Measurements from ENCODE around the gene NFATC4. TPM values are rescaled to one million over a fixed set of nuclear protein-coding genes. Genes with fewer than 3 reads are reported as not detected.

NFATC4 gene
- total and polyA plus RNA-seq, 12 donors, result 3.0 to 69.2 (median 9.9) TPM

DNA sequence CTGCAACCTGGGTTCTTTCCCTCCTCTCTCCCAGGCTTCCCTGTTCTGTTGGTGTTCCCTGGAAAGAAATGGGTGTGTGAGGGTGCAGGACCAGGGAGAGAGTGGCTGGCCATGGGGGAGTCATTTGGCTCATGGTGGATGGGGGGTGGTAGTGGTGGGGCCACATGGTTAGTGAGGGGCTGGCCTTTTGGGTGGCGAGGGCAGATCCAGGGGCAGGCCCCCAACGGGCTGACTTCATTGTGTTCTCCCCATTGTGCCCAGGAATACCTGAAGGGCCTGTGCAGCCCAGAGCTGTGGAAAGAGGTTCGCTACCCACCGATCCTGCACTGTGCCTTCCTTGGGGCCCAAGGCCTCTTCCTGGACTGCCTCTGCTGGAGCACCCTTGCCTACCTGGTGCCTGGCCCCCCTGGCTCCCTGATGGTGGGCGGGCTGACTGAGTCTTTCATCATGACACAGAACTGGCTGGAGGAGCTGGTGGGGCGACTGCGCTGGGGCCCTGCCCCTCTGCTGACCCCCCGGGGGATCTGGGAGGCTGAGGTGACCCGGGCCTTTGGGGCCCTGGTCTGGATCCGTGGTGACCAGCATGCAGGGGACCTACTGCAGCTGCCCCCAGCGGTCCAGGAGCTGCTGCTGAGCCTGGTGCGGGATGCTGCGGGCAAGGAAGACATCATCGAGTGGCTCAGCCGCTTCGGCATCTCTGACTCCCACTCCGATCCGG is 39.8 kb downstream of the NFATC4 start:
- Histone ChIP-seq H3K4me3 (no peak overlapping the region), H3K9me3 (no peaks in the 10 kb centered on the region), H3K27ac (no peak overlapping the region), H3K27me3 (no peaks in the 10 kb centered on the region), H3K4me1 (peaks cover 3 to 32% (median 19%) of the 10 kb centered on the region in 9 donors), H3K36me3 (peaks cover 0 to 67% (median 18%) of the 10 kb centered on the region in 9 donors)
- DNase-seq, result no peak
- WGBS, 2 donors, result 94 to 95% methylated on average over 18 of the region's 18 CpGs
- TF ChIP-seq, protein P1, sequence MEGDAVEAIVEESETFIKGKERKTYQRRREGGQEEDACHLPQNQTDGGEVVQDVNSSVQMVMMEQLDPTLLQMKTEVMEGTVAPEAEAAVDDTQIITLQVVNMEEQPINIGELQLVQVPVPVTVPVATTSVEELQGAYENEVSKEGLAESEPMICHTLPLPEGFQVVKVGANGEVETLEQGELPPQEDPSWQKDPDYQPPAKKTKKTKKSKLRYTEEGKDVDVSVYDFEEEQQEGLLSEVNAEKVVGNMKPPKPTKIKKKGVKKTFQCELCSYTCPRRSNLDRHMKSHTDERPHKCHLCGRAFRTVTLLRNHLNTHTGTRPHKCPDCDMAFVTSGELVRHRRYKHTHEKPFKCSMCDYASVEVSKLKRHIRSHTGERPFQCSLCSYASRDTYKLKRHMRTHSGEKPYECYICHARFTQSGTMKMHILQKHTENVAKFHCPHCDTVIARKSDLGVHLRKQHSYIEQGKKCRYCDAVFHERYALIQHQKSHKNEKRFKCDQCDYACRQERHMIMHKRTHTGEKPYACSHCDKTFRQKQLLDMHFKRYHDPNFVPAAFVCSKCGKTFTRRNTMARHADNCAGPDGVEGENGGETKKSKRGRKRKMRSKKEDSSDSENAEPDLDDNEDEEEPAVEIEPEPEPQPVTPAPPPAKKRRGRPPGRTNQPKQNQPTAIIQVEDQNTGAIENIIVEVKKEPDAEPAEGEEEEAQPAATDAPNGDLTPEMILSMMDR (IDR thresholded peaks at IDR 0.05), result no peak
- ATAC-seq, result no peak
- intact Hi-C loops (cut with DNase I), result no loop called here

DNA sequence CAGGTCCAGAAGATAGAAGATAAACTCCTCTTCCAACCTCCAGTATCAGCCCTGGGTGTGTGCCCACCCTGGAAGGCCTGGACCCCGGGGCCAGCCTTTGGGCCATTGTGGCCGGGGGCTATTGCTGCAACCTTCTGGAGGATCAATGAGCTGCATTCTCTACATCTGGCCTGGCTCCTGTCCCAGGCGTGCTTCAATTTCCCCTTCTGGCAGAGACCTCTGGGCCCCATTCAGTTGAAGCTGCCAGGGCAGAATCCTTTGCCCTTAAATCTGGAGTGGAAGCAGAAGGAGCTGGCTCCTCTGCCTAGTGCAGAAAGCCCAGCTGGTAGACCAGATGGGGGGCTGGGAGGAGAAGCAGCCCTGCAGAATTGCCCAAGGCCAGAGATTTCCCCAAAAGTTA is 40.8 kb downstream of the NFATC4 start:
- Histone ChIP-seq H3K9me3 (no peaks in the 10 kb centered on the region), H3K4me1 (peaks cover 3 to 22% (median 9%) of the 10 kb centered on the region in 9 donors), H3K27ac (no peak overlapping the region), H3K36me3 (peaks cover 0 to 77% (median 18%) of the 10 kb centered on the region in 9 donors), H3K4me3 (no peak overlapping the region), H3K27me3 (no peaks in the 10 kb centered on the region)
- 68 to 70% methylated on average over 3 of the region's 3 CpGs for WGBS, 2 donors
- ATAC-seq (no peak), DNase-seq (no peak)
- intact Hi-C loops (cut with DNase I), result no loop called here
- TF ChIP-seq, protein P1 (IDR thresholded peaks at IDR 0.05), result no peak

DNA sequence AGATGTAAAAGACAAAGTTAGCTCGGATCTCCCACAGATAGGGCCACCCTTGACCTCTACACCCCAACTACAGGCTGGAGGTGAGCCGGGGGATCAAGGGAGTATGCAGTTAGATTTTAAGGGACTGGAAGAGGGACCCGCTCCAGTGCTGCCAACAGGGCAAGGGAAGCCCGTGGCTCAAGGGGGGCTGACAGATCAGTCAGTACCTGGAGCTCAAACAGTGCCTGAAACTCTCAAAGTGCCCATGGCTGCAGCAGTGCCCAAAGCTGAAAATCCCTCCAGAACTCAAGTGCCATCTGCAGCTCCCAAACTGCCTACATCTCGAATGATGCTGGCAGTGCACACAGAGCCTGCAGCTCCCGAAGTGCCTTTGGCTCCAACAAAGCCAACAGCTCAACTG is 41.2 kb downstream of the NFATC4 start:
- ATAC-seq (no peak), DNase-seq (no peak)
- H3K9me3 ChIP-seq, result no peaks in the 10 kb centered on the region
- peaks cover 0 to 80% (median 18%) of the 10 kb centered on the region in 9 donors for H3K36me3 ChIP-seq
- TF ChIP-seq, protein P1 (IDR thresholded peaks at IDR 0.05), result no peak
- H3K27me3 ChIP-seq, result no peaks in the 10 kb centered on the region
- no peak overlapping the region for H3K27ac ChIP-seq
- WGBS, 2 donors, result 83 to 92% methylated on average over 6 of the region's 6 CpGs
- intact Hi-C loops (cut with DNase I), result no loop called here
- peaks cover 0 to 17% (median 5%) of the 10 kb centered on the region in 9 donors for H3K4me1 ChIP-seq
- H3K4me3 ChIP-seq, result no peak overlapping the region

DNA sequence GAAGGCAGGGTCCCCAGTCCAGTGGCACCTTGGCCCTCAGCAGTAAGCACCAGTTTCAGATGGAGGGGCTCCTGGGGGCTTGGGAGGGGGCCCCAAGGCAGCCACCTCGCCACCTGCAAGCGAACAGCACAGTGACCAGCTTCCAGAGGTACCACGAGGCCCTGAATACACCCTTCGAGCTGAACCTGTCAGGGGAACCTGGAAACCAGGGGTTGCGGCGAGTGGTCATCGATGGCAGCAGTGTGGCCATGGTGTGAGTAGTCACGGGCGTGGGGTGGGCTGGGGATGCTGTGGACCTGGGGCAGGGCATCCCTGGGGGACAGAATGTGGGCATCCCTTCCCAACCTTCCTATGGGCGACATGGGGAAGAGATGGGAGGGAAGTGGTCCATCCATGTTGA is 42.0 kb downstream of the NFATC4 start:
- H3K4me1 ChIP-seq, result peaks cover 0 to 12% (median 0%) of the 10 kb centered on the region in 9 donors
- peaks cover 0 to 83% (median 24%) of the 10 kb centered on the region in 9 donors for H3K36me3 ChIP-seq
- no peak overlapping the region for H3K4me3 ChIP-seq
- 92 to 95% methylated on average over 10 of the region's 10 CpGs for WGBS, 2 donors
- intact Hi-C loops (cut with DNase I), result loop anchor here in 4 of 10 donors (5.0 to 10.0 kb wide), 4 partner anchors 38 to 78 kb away; partner anchors contain the start of gene NFATC4 (in 2 of the 4)
- DNase-seq (no peak), ATAC-seq (no peak)
- no peaks in the 10 kb centered on the region for H3K9me3 ChIP-seq
- TF ChIP-seq, protein P1 (IDR thresholded peaks at IDR 0.05), result no peak
- no peaks in the 10 kb centered on the region for H3K27me3 ChIP-seq
- H3K27ac ChIP-seq, result no peak overlapping the region
